Measurements from ENCODE around the gene TBCD.

The TBCD gene

DNA sequence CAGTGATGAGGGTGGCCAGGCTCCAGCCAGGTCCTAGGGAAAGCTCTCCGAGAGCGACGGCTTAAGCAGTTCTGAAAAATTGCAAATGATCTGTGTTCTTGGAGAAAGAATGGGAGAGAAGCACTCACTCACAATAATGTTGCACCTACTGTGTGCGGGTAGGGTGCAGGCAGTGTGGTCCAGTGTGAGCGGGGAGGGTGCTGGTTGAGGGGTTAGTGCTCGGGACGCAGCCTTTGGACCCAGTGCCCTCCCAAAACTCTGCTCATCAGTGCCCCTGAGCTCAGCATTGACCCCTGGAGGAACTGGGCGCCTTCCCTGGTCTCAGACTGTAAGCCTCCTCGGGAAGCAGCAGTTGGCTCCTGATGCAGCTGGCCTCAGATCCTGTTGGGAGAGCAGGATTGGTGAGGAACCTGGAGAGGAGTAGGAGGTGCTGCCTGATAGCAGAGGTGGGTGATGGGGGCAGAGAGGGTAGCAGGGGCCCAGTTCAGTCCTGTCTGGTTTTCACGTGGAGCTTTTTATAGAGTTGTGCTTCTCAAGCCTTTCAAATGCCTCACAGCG is 111.6 kb downstream of the TBCD start:
- ChIA-PET CTCF (interaction anchor here (0.6 to 2.2 kb wide), 8 partner anchors 9 to 83 kb away, joined by 3 to 7 read pairs (median 4); partner anchors contain the start of gene ZNF750), POLR2A (no interaction called here)
- no peak overlapping the region for H3K4me3 ChIP-seq (ENCODE audit: low read depth, low read length)
- TF ChIP-seq, protein P1, sequence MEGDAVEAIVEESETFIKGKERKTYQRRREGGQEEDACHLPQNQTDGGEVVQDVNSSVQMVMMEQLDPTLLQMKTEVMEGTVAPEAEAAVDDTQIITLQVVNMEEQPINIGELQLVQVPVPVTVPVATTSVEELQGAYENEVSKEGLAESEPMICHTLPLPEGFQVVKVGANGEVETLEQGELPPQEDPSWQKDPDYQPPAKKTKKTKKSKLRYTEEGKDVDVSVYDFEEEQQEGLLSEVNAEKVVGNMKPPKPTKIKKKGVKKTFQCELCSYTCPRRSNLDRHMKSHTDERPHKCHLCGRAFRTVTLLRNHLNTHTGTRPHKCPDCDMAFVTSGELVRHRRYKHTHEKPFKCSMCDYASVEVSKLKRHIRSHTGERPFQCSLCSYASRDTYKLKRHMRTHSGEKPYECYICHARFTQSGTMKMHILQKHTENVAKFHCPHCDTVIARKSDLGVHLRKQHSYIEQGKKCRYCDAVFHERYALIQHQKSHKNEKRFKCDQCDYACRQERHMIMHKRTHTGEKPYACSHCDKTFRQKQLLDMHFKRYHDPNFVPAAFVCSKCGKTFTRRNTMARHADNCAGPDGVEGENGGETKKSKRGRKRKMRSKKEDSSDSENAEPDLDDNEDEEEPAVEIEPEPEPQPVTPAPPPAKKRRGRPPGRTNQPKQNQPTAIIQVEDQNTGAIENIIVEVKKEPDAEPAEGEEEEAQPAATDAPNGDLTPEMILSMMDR (IDR thresholded peaks at IDR 0.05; ENCODE audit: insufficient read depth, low read length, missing control alignments), result no peak
- DNase-seq (ENCODE audit: low read depth, low spot score), result no peak

DNA sequence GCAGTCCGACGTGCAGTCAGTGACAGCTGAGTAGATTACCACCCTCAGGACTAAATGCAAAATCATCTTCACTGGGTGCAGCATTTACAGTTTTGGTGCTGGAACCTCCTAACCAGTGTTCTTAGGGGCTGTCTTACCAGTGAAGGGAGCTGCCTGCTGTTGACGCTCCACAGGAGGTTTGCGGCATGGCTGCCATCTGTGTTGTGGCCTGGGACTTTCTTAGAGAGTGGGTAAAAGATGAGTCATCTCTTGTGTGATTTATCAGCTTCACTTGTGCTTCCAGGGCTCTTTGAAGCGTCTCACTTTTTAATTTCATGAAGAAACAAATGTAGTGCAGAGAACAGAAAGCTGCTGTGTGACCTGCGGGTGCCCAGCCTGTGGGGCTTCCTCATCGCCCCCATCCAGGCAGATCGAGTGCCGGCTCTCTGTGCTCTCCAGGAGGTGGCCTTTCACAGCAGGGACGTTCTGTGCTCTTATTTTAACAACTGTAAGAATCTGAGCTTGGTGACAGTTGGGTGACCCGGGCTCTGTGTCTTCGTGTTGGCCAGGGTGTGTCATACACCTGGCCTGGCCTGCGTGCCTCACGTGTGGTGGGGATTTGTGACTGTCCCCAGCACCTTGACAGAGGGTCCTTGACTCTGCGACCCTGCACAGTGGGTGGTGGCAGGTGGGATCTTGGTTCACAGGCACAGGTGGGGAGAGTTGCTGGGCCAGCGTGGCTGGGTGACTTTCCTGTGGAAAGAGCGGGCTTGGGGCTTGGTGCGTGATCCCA is 112.3 kb downstream of the TBCD start:
- ChIA-PET CTCF (interaction anchor here (0.6 to 2.2 kb wide), 8 partner anchors 10 to 83 kb away, joined by 3 to 7 read pairs (median 4); partner anchors contain the start of gene ZNF750), POLR2A (no interaction called here)
- no peak overlapping the region; the same call in 1 of the 2 replicates for H3K4me3 ChIP-seq (ENCODE audit: low read depth, low read length)
- TF ChIP-seq, protein P1 (IDR thresholded peaks at IDR 0.05; ENCODE audit: insufficient read depth, low read length, missing control alignments), result no peak
- DNase-seq (ENCODE audit: low read depth, low spot score), result no peak

DNA sequence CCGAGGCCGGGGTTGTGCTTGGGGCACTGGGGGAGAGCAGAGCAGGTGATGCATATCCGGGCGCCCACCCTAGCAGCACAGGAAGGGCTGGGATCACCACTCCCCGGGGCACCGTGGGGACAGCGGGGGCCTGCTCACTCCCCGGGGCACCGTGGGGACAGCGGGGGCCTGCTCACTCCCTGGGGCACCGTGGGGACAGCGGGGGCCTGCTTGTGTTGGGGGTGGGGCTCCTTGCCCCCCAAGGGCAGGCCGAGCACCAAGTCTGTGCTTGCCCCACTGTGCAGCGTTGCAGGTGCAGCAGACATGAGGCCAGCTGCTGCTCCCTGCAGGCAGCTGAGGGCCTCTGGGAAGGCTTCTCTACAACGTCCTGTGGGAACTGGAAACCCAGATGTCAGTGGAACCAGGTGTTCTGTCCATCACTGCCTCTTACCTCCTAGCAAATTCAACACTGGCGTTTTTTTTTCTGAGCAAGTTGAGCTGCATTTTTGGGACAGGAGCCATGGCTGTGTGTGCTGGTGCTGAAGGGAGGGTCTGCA is 112.9 kb downstream of the TBCD start:
- TF ChIP-seq, protein P1 (IDR thresholded peaks at IDR 0.05; ENCODE audit: insufficient read depth, low read length, missing control alignments), result no peak
- CTCF ChIA-PET, result interaction anchor here (1.1 to 2.2 kb wide), 5 partner anchors 11 to 83 kb away, joined by 3 to 7 read pairs (median 5); no protein-coding TSS in a partner anchor
- POLR2A ChIA-PET, result no interaction called here
- H3K4me3 ChIP-seq (ENCODE audit: low read depth, low read length), result no peak overlapping the region
- DNase-seq (ENCODE audit: low read depth, low spot score), result no peak

DNA sequence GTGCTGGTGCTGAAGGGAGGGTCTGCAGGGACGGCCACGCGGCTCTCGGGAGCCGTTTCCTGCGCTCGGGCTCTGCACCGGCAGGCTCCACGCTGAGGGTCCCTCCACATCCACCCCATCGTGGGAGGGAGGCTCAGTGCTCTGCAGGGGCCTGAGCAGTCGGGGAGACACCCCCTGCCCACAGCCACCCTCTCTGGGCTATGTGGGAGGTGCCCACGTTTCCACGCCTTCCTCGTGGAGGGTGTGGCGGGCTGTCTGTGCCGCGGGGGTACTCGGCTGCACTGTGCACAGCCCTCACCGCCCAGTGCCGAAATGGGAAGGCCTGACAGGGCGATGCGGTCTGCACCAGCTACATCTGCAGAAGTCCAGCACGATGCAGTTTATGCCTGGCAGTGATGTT is 113.4 kb downstream of the TBCD start:
- DNase-seq (ENCODE audit: low read depth, low spot score), result no peak
- POLR2A ChIA-PET, result no interaction called here
- CTCF ChIA-PET, result interaction anchor here (2.2 kb wide), 1 partner anchor 83 kb away, joined by 4 read pairs; no protein-coding TSS in a partner anchor
- TF ChIP-seq, protein P1 (IDR thresholded peaks at IDR 0.05; ENCODE audit: insufficient read depth, low read length, missing control alignments), result no peak
- H3K4me3 ChIP-seq (ENCODE audit: low read depth, low read length), result no peak overlapping the region

DNA sequence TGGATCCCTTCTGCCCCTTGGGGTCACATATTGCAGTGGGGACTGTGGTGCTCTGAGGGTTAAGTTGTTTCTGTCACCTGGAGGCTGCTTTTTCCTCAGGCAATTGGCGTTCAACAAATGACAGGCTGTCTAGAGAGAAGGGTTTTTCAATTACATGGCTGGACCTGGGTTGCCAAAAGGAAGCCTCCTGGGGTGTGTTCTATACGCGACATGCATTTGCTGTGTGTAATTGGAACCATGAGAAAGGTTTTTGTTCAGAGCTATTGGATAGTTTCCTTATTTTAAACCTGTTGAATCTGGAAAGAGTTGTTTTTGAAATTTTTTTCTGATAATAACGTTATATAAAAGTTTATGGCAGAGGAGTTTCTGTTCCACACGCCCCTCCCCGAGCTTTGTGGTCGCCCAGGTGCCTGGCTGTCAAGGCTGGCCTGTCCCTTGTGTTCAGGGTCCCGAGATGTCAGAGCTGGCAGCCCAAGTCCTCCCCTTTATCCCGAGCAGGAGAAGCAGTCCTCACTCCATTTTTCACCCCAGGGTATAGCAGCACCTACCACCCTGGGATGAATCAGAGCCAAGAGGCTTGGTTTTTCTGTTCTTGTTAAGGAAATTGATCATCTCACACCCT is 114.0 kb downstream of the TBCD start:
- CTCF ChIA-PET, result interaction anchor here (0.6 to 1.1 kb wide), 2 partner anchors 10 to 22 kb away, joined by 3 to 5 read pairs; no protein-coding TSS in a partner anchor
- TF ChIP-seq, protein P1 (IDR thresholded peaks at IDR 0.05; ENCODE audit: insufficient read depth, low read length, missing control alignments), result no peak
- POLR2A ChIA-PET, result no interaction called here
- H3K4me3 ChIP-seq (ENCODE audit: low read depth, low read length), result no peak overlapping the region
- DNase-seq (ENCODE audit: low read depth, low spot score), result no peak
